ENCODE results near the gene FRK. TPM values are rescaled to one million over a fixed set of nuclear protein-coding genes. Genes with fewer than 3 reads are reported as not detected.
A peak's percentile ranks its signal among the peaks of the same experiment; 100 is the strongest.

The FRK gene
- polyA plus RNA-seq, 1 experiment: 0.02 TPM

- no peak overlapping the region for H3K4me3 ChIP-seq (ENCODE audit: low read depth, low read length)
- no peak for DNase-seq (ENCODE audit: low read depth)
- CTCF ChIA-PET: interaction anchor here (0.5 to 4.9 kb wide), 12 partner anchors 8 to 837 kb away, joined by 3 to 74 read pairs (median 4); partner anchors contain the start of gene NT5DC1
- H3K27me3 ChIP-seq (ENCODE audit: control insufficient read depth, insufficient read depth, low read length): no peaks in the 10 kb centered on the region
- H3K36me3 ChIP-seq (ENCODE audit: control insufficient read depth, insufficient read depth, low read length): no peaks in the 10 kb centered on the region
- POLR2A ChIA-PET: no interaction called here
- peak; percentile 86 for TF ChIP-seq CTCF (IDR thresholded peaks at IDR 0.05; ENCODE audit: insufficient read depth, low read depth, low read length)
Observed at GRCh38 chr6:116010790-116011401, 49.8 kb downstream of the FRK start.

GRCh38 chr6:116010386-116010785 lies 50.3 kb downstream of the FRK start:
- no peak overlapping the region for H3K4me3 ChIP-seq (ENCODE audit: low read depth, low read length)
- POLR2A ChIA-PET: no interaction called here
- DNase-seq (ENCODE audit: low read depth): no peak

GRCh38 chr6:116008470-116009243 lies 52.0 kb downstream of the FRK start:
- Histone ChIP-seq H3K36me3 (ENCODE audit: control insufficient read depth, insufficient read depth, low read length) (no peaks in the 10 kb centered on the region), H3K4me3 (ENCODE audit: low read depth, low read length) (no peak overlapping the region), H3K27me3 (ENCODE audit: control insufficient read depth, insufficient read depth, low read length) (no peaks in the 10 kb centered on the region)
- no peak for TF ChIP-seq CTCF (IDR thresholded peaks at IDR 0.05; ENCODE audit: insufficient read depth, low read depth, low read length)
- POLR2A ChIA-PET: interaction anchor here (0.6 kb wide), 1 partner anchor 246 kb away, joined by 3 read pairs; no protein-coding TSS in a partner anchor
- CTCF ChIA-PET: interaction anchor here (0.7 to 2.3 kb wide), 9 partner anchors 10 to 96 kb away, joined by 3 to 14 read pairs (median 3); partner anchors contain the start of gene NT5DC1
- peak; percentile 19 for DNase-seq (ENCODE audit: low read depth)

More at GRCh38 chr6:116010386-116010785, 50.3 kb downstream of the FRK start:
- no peak for TF ChIP-seq CTCF (IDR thresholded peaks at IDR 0.05; ENCODE audit: insufficient read depth, low read depth, low read length)
- no peaks in the 10 kb centered on the region for H3K27me3 ChIP-seq (ENCODE audit: control insufficient read depth, insufficient read depth, low read length)
- CTCF ChIA-PET: interaction anchor here (0.8 to 4.9 kb wide), 7 partner anchors 9 to 101 kb away, joined by 3 to 74 read pairs (median 3); partner anchors contain the start of gene NT5DC1
- no peaks in the 10 kb centered on the region for H3K36me3 ChIP-seq (ENCODE audit: control insufficient read depth, insufficient read depth, low read length)

- POLR2A ChIA-PET: no interaction called here
- Histone ChIP-seq H3K4me3 (ENCODE audit: low read depth, low read length) (no peak overlapping the region), H3K36me3 (ENCODE audit: control insufficient read depth, insufficient read depth, low read length) (no peaks in the 10 kb centered on the region), H3K27me3 (ENCODE audit: control insufficient read depth, insufficient read depth, low read length) (no peaks in the 10 kb centered on the region)
- CTCF ChIA-PET: no interaction called here
- no peak for TF ChIP-seq CTCF (IDR thresholded peaks at IDR 0.05; ENCODE audit: insufficient read depth, low read depth, low read length)
- DNase-seq (ENCODE audit: low read depth): no peak
Observed at GRCh38 chr6:116004841-116005815, 55.6 kb downstream of the FRK start.
